HCT116 (cell line): ENCODE data around the gene CPT1A. TPM values are rescaled to one million over a fixed set of nuclear protein-coding genes. Genes with fewer than 3 reads are reported as not detected.

Source experiments
- ATAC-seq: fragments of 200-7000 bp; cut with Tn5 transposase; 2 replicates; pipeline ENCODE4 v1.9.1; 2020; ENCODE audit warnings: mild to moderate bottlenecking, moderate library complexity
- BruUV-seq: library from RNA; stranded (reverse); fragments of 400-500 nt; replicated peaks from 2 replicates; lab custom pipeline; 2021; lab: Mats Ljungman, UMichigan
- CTCF ChIA-PET: fragments of 300-600 bp; sonication (Branson Sonifier 250); formaldehyde crosslinking; loops from one replicate; lab custom pipeline; 2021; ENCODE audit warnings: antibody characterized with exemption; lab: Charles Lee
- POLR2A ChIA-PET: fragments of 300-600, 350-600 bp; sonication (Branson Sonifier 250); formaldehyde crosslinking; loops from one replicate; lab custom pipeline; 2021; ENCODE audit warnings: antibody characterized with exemption; lab: Charles Lee
- RAD21 ChIA-PET, 2 experiments: fragments of 300-600 bp; sonication (Branson Sonifier 250); formaldehyde crosslinking; loops; one replicate each; lab custom pipeline; 2023; ENCODE audit warnings: low total read pairs in 2 of 2; ENCODE audit not compliant: uncharacterized antibody in 2 of 2, unreplicated experiment in 2 of 2, low non-redundant PET in 1 of 2; lab: Charles Lee
- DNase-seq: peaks from one replicate; pipeline ENCODE4 v3.0.0-alpha.2; 2010; ENCODE audit warnings: low read depth, low spot score
- H2AFZ ChIP-seq: fragments of 200-600 bp; shearing (Covaris generic), sonication (generic); 2 replicates; pipeline ENCODE4 v1.6.1; 2017; ENCODE audit warnings: low read depth, mixed run types, mixed read lengths, antibody characterized with exemption, low read length; ENCODE audit not compliant: poor library complexity, severe bottlenecking
- H3K27ac ChIP-seq: 2 replicates; pipeline ENCODE4 v1.5.1; 2012; ENCODE audit warnings: low read depth, low read length
- H3K27me3 ChIP-seq: fragments of 200-600 bp; sonication (generic); 2 replicates; pipeline ENCODE4 v1.6.1; 2016; ENCODE audit warnings: mixed run types, low read length, mixed read lengths; ENCODE audit not compliant: insufficient read depth
- H3K36me3 ChIP-seq, 2 experiments: fragments of 200-500 bp in 1 of 2; fragments of 200-600 bp in 1 of 2; sonication (Bioruptor generic) in 1 of 2; sonication (generic) in 1 of 2; 2 replicates each; pipeline versions ENCODE4 v1.5.1 to v1.6.1; 2014 to 2016; ENCODE audit warnings: low read length in 2 of 2, inconsistent platforms in 1 of 2, mixed read lengths in 1 of 2, mixed run types in 1 of 2; ENCODE audit not compliant: insufficient read depth in 2 of 2, control insufficient read depth in 1 of 2
- H3K4me1 ChIP-seq, 2 experiments: fragments of 200-600 bp in 1 of 2; sonication (generic) in 1 of 2; 2 replicates each; pipeline versions ENCODE4 v1.5.1 to v1.6.1; 2012 to 2017; ENCODE audit warnings: low read length in 2 of 2, inconsistent platforms in 1 of 2, mild to moderate bottlenecking in 1 of 2, mixed read lengths in 1 of 2, mixed run types in 1 of 2, moderate library complexity in 1 of 2; ENCODE audit not compliant: insufficient read depth in 2 of 2, control insufficient read depth in 1 of 2
- H3K4me2 ChIP-seq: fragments of 200-600 bp; sonication (generic); 2 replicates; pipeline ENCODE4 v1.6.1; 2017; ENCODE audit warnings: mixed run types, low read length, mixed read lengths
- H3K4me3 ChIP-seq, 2 experiments: fragments of 200-600 bp in 1 of 2; sonication (generic) in 1 of 2; replicated peaks in 1 of 2; 2 replicates each; pipeline ENCODE4 v1.5.1; 2011 to 2016; ENCODE audit warnings: low read length in 2 of 2, control low read depth in 1 of 2, low read depth in 1 of 2, mild to moderate bottlenecking in 1 of 2, mixed read lengths in 1 of 2, mixed run types in 1 of 2
- H3K79me2 ChIP-seq: fragments of 200-600 bp; sonication (generic); 2 replicates; pipeline ENCODE4 v1.6.1; 2017; ENCODE audit warnings: mild to moderate bottlenecking, mixed run types, low read length, moderate library complexity, mixed read lengths; ENCODE audit not compliant: insufficient read depth
- H3K9ac ChIP-seq: fragments of 200-600 bp; sonication (generic); 2 replicates; pipeline ENCODE4 v1.6.1; 2016; ENCODE audit warnings: low read length, mixed read lengths
- H3K9me2 ChIP-seq: fragments of 200-600 bp; sonication (generic), shearing (Covaris generic); 2 replicates; pipeline ENCODE4 v1.6.1; 2017; ENCODE audit warnings: mixed run types, mild to moderate bottlenecking, moderate library complexity; ENCODE audit not compliant: insufficient read depth
- H3K9me3 ChIP-seq, 2 experiments: fragments of 200-500 bp in 1 of 2; fragments of 200-600 bp in 1 of 2; sonication (Bioruptor generic) in 1 of 2; sonication (generic) in 1 of 2; 2 replicates each; pipeline ENCODE4 v1.6.1; 2014 to 2017; ENCODE audit warnings: low read length in 2 of 2, mixed read lengths in 2 of 2, inconsistent platforms in 1 of 2, low read depth in 1 of 2, mild to moderate bottlenecking in 1 of 2, mixed run types in 1 of 2, moderate library complexity in 1 of 2; ENCODE audit not compliant: control insufficient read depth in 1 of 2, insufficient read depth in 1 of 2
- H4K20me1 ChIP-seq: fragments of 200-600 bp; sonication (generic), shearing (Covaris generic); 2 replicates; pipeline ENCODE4 v1.6.1; 2017; ENCODE audit warnings: mixed run types, mild to moderate bottlenecking, moderate library complexity; ENCODE audit not compliant: insufficient read depth
- CBX3 ChIP-seq: IDR thresholded peaks from 2 replicates; pipeline ENCODE4 v1.6.1; 2012; ENCODE audit warnings: low read depth
- CEBPB ChIP-seq: IDR thresholded peaks from 2 replicates; pipeline ENCODE4 v1.6.1; 2012; ENCODE audit warnings: low read depth
- EGR1 ChIP-seq: IDR thresholded peaks from 2 replicates; pipeline ENCODE4 v1.6.1; 2012; ENCODE audit warnings: low read depth
- ELF1 ChIP-seq: IDR thresholded peaks from 2 replicates; pipeline ENCODE4 v1.6.1; 2012; ENCODE audit warnings: low read depth, borderline replicate concordance
- EZH2 ChIP-seq: fragments of 200-600 bp; sonication (generic); IDR thresholded peaks from 2 replicates; pipeline ENCODE4 v1.6.1; 2017; ENCODE audit warnings: antibody characterized with exemption, mixed run types
- FOSL1 ChIP-seq: IDR thresholded peaks from 2 replicates; pipeline ENCODE4 v1.6.1; 2012; ENCODE audit warnings: low read depth
- RAD21 ChIP-seq: IDR thresholded peaks from 2 replicates; pipeline ENCODE4 v1.6.1; 2012; ENCODE audit warnings: low read depth, mild to moderate bottlenecking
- SIN3A ChIP-seq: IDR thresholded peaks from 2 replicates; pipeline ENCODE4 v1.6.1; 2012; ENCODE audit warnings: low read depth
- SP1 ChIP-seq: IDR thresholded peaks from 2 replicates; pipeline ENCODE4 v1.6.1; 2012; ENCODE audit warnings: low read depth
- TCF7L2 ChIP-seq: IDR thresholded peaks from 2 replicates; pipeline ENCODE4 v1.7.0; 2011; ENCODE audit warnings: borderline replicate concordance, inconsistent platforms; ENCODE audit not compliant: insufficient read depth, insufficient read length; ENCODE audit errors: extremely low read depth
- YY1 ChIP-seq: IDR thresholded peaks from 2 replicates; pipeline ENCODE4 v1.6.1; 2011; ENCODE audit warnings: low read length, low read depth, moderate library complexity, mild to moderate bottlenecking; ENCODE audit not compliant: insufficient replicate concordance; ENCODE audit errors: extremely low read depth
- ZNF274 ChIP-seq: fragments of 200-500 bp; sonication (Bioruptor generic); IDR thresholded peaks from 2 replicates; pipeline ENCODE4 v1.6.1; 2014; ENCODE audit warnings: mild to moderate bottlenecking, low read depth, low read length, inconsistent platforms
- intact Hi-C: fragments of 100-400 bp; cut with micrococcal nuclease; formaldehyde crosslinking; loops from 2 replicates; pipeline ENCODE4 v1.10.0; 2022
- total RNA-seq: library from RNA; stranded (reverse); gene quantifications from one replicate; pipeline ENCODE4 v1.2.1, GENCODE V29; 2021; ENCODE audit not compliant: unreplicated experiment
- TF ChIP-seq, protein P1 (sequence below): IDR thresholded peaks from 2 replicates; pipeline ENCODE4 v1.6.1; 2011; ENCODE audit warnings: mild to moderate bottlenecking, low read length, moderate library complexity; ENCODE audit not compliant: insufficient replicate concordance; ENCODE audit errors: extremely low read depth

The CPT1A gene
- total RNA-seq, 1 experiment from 2014 or later = 54.4 TPM

DNA sequence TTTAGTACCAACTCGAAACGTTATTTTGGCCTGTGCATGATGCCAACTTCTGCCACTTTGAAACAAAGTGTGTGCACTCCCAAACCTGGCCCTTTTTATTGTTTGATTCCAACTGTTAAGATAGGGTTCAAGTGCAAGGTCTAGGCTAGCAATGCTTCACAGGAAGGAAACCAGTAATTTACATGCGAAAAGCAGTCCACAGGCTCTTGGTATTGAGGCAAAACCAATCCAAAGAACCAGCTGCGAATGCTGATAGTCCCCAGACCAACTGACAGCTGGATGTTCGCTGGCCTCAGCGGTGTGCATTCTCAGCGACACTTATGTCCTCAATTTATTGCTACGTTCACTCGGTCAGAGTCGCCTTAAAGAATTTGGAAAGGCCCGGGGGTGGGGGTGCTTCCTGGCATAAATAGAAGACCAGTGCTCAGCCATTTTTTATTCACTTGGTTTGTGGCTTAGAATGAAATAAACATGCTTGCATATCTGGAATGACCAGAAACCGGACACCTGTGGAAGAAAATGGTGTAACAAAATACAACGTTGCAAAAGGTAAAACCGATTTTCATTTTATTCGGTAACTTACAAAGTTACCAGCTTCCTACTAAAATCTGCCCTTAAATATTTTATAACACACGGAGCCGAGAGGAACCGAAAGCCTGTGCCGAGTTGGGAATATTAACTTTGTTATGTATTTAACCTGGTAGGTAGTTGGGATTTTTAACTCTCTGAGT lies 1.6 kb downstream of the CPT1A start:
- ATAC-seq = no peak
- ChIA-PET RAD21 (no interaction called here), POLR2A (no interaction called here), CTCF (no interaction called here)
- Histone ChIP-seq H2AFZ (peak overlapping the region; percentile 35), H3K9me3 (no peaks in the 10 kb centered on the region), H3K36me3 (no peaks in the 10 kb centered on the region), H3K4me2 (peak overlapping the region; percentile 88), H3K27ac (peak overlapping the region; percentile 74), H3K9ac (peak overlapping the region; percentile 71)
- intact Hi-C loops = no loop called here
- TSS peak; percentile 50 for BruUV-seq
- TF ChIP-seq EGR1 (no peak; the same call in 1 of the 2 replicates), CEBPB (no peak), SP1 (no peak), YY1 (no peak), EZH2 (no peak), RAD21 (no peak), ZNF274 (no peak), FOSL1 (no peak), ELF1 (no peak), TCF7L2 (no peak), SIN3A (no peak), CBX3 (no peak)
- TF ChIP-seq, protein P1, sequence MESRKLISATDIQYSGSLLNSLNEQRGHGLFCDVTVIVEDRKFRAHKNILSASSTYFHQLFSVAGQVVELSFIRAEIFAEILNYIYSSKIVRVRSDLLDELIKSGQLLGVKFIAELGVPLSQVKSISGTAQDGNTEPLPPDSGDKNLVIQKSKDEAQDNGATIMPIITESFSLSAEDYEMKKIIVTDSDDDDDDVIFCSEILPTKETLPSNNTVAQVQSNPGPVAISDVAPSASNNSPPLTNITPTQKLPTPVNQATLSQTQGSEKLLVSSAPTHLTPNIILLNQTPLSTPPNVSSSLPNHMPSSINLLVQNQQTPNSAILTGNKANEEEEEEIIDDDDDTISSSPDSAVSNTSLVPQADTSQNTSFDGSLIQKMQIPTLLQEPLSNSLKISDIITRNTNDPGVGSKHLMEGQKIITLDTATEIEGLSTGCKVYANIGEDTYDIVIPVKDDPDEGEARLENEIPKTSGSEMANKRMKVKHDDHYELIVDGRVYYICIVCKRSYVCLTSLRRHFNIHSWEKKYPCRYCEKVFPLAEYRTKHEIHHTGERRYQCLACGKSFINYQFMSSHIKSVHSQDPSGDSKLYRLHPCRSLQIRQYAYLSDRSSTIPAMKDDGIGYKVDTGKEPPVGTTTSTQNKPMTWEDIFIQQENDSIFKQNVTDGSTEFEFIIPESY = no peak
- TF ChIP-seq, all 23 proteins: peak for 0
- Histone ChIP-seq H3K4me1 (peaks cover 36 to 71% of the 10 kb centered on the region in 2 experiments), H3K27me3 (no peaks in the 10 kb centered on the region), H3K4me3 (peak overlapping the region; percentile 74 to 84), H3K79me2 (peaks cover 50% of the 10 kb centered on the region), H4K20me1 (no peaks in the 10 kb centered on the region), H3K9me2 (no peaks in the 10 kb centered on the region)
- DNase-seq = no peak
